Measurements from ENCODE around the gene TIE1.

GRCh38 chr1:43252225-43252624 lies 48.6 kb upstream of the TIE1 start:
- TF ChIP-seq EZH2 (IDR thresholded peaks at IDR 0.05; ENCODE audit: insufficient read depth, poor library complexity, severe bottlenecking) (no peak), EZH2phosphoT487 (IDR thresholded peaks at IDR 0.05; ENCODE audit: insufficient read depth, low read depth) (no peak)
